GM12872 (cell line): ENCODE data around the gene CAPN1.

Experiments used
- TF ChIP-seq, protein P1 (sequence below): IDR thresholded peaks from 3 replicates; pipeline ENCODE4 v1.5.1; 2011; ENCODE audit warnings: low read depth, mild to moderate bottlenecking, low read length, moderate library complexity; ENCODE audit not compliant: insufficient read depth

Gene CAPN1

DNA sequence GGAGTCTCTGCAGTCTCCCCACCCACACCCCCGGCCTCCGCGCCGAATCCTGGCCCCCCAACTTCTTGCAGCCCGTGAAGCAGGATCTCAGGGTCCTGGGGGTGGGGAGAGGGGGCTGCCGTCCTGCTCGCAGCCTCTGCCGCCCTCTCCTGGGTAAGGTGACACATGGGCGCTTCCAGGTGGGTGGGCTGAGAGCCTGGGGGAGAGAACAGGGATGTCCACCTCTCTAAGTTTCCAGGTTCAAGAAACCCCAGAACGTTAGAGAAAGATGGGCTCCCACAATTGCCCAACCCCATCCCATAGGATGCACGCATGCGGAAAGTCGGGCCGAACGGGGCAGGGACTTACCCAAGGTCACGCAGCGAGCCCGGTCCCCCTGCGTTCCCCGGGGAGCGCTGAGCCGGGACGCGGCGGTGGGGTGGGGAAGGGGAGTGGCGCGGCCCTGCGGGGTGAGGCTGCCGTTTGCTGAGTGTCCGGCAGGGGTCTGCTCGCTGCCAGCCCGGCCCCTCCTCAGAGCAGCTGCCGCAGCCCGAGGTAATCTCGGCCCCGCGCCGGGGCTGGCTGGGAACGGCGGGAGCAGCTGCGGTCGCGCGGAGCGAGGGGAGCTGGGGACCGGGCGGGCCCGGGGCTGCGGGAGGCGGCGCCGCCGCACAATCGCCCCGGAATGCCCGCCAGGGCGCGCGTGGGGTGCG is 705 bp upstream of the CAPN1 start:
- TF ChIP-seq, protein P1, sequence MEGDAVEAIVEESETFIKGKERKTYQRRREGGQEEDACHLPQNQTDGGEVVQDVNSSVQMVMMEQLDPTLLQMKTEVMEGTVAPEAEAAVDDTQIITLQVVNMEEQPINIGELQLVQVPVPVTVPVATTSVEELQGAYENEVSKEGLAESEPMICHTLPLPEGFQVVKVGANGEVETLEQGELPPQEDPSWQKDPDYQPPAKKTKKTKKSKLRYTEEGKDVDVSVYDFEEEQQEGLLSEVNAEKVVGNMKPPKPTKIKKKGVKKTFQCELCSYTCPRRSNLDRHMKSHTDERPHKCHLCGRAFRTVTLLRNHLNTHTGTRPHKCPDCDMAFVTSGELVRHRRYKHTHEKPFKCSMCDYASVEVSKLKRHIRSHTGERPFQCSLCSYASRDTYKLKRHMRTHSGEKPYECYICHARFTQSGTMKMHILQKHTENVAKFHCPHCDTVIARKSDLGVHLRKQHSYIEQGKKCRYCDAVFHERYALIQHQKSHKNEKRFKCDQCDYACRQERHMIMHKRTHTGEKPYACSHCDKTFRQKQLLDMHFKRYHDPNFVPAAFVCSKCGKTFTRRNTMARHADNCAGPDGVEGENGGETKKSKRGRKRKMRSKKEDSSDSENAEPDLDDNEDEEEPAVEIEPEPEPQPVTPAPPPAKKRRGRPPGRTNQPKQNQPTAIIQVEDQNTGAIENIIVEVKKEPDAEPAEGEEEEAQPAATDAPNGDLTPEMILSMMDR: peak; percentile 62

DNA sequence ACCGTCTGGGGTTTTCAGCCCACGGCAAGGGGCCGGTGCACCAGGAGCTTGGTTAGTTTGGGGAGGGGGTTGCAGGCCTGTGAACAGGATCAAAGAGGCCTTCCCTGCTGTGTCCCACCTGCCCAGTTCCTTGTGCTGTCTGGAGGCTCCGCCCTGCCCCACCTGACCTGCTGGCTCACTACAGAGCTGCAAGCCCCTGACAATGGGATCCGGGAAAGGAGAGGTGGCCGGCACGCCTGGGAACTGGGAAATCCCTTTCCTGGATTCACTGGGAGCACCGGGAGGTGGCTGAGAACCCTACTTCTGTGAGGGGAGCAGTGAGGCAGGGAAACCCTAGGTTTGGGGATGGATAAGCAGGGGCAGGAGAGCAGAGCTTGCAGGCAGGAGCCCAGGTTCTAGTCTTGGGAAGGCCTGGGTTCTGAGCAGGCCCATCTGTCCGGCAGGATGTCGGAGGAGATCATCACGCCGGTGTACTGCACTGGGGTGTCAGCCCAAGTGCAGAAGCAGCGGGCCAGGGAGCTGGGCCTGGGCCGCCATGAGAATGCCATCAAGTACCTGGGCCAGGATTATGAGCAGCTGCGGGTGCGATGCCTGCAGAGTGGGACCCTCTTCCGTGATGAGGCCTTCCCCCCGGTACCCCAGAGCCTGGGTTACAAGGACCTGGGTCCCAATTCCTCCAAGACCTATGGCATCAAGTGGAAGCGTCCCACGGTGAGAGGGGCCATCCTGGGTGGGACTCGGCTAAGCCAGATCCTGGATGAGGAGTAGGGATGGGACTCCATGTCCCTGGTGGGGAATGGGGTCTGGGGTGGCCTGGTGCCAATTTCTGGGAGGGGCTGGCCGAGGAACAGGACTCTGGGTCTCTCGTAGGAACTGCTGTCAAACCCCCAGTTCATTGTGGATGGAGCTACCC is 786 bp downstream of the CAPN1 start:
- TF ChIP-seq, protein P1: no peak

DNA sequence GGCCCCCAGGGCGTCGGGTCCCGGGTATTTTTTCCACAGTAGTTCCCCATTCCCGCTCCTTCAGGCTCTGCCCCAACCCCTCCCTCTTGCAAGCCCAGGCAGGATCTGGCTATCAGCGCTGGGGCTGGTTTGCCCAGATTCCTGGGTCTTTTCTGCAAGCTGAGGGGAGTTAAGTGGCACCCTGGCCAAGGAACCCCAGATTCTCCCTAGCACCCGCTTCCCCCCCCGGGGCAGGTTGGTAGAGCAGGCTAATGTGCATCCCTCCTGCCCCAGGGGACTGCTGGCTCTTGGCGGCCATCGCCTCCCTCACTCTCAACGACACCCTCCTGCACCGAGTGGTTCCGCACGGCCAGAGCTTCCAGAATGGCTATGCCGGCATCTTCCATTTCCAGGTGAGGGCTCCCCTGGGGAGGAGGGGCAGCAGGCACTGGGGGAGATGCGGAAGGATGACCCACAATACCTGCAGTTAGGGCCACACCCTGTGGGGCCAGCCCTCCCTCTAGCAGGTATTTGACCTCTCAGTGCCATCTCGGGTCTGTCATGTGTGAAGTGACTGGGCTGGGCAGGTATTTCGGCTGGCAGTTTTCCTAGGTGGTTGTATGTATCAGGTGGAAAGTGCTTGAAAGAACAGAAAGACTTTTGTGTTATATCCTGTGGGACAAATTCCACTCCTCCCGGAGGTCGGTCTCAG is 1.6 kb downstream of the CAPN1 start:
- TF ChIP-seq, protein P1: no peak

DNA sequence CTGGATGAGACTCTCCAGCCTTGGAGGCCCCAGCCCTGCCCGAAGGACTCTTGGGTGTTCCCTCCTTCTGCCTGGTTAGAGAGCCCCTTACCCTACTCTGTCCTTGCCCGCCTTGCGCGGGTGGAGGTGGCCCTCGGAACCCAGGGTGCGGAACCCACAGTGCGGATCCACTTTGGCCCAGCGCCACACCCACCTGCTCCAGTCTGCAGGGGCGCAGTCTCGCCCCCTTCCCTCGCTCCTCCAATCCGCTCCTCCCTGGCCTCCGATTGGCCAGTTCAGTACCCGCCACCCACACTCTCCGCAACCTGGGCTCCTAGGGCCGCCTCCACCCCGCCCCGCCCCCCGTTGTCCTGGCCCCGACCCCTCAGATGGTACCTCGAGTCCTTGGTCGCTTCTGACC is 2.4 kb downstream of the CAPN1 start:
- TF ChIP-seq, protein P1: no peak

DNA sequence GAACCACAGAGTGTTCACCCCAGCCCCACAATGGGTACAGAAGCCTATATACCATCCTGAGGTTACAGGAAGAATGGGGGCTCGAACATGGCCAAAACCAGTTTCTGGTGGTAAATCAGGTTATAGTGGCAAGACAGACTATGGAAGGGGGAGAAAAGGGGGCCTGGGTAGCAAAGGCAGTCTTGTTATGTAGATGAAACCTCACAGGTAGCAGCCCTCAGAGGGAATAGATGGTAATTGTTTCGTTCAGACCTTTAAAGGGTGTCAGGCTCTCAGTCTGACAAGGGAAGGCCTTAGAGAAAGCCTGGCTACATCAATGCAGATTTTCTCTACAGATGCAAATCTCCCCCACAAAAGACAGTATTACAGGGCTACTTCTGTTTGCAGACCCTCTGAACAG is 3.4 kb downstream of the CAPN1 start:
- TF ChIP-seq, protein P1: no peak

DNA sequence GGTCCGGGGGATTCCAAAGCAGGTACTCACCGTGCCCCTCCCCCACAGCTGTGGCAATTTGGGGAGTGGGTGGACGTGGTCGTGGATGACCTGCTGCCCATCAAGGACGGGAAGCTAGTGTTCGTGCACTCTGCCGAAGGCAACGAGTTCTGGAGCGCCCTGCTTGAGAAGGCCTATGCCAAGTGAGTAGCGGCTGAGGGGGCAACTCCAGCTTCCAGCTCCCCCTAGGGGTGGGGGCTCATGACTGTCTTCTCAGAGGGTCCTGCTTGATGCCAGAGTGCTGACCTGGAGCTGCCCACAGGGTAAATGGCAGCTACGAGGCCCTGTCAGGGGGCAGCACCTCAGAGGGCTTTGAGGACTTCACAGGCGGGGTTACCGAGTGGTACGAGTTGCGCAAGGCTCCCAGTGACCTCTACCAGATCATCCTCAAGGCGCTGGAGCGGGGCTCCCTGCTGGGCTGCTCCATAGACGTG is 4.2 kb downstream of the CAPN1 start:
- TF ChIP-seq, protein P1: peak; percentile 43; the same call in 2 of the 3 replicates

DNA sequence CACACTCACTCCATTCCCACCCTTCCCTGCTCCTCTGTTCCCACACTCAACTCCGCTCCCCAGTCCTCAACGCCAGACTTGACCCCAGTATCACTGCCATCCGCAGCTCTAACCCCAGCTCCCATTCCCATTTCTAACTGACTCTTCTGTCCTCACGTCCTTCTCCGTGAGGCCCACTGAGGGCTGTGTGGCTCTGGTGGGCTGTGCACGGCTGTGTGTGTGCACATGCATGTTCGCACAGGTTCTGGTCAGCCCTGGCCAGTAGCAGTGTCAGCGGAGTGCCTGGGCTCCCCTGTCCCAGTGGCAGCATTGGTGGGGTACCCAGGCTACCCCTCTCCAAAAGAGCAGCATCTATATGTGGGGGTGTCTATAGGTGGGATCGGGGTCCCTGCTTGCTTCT is 5.0 kb downstream of the CAPN1 start:
- TF ChIP-seq, protein P1: no peak
